GM10266 (cell line): ENCODE results near the gene C11orf68.

Source experiments
- DNase-seq: peaks from one replicate; pipeline ENCODE4 v3.0.0; 2012; ENCODE audit errors: extremely low spot score
- CTCF ChIP-seq: IDR thresholded peaks from 2 replicates; pipeline ENCODE4 v1.5.1; 2012; ENCODE audit warnings: mild to moderate bottlenecking, low read depth; ENCODE audit not compliant: control insufficient read depth, insufficient read depth; ENCODE audit errors: missing control alignments

The C11orf68 gene

GRCh38 chr11:65882120-65883057 lies 36.5 kb downstream of the C11orf68 start:
- DNase-seq, result no peak
- no peak for TF ChIP-seq CTCF

GRCh38 chr11:65880844-65881421 lies 37.9 kb downstream of the C11orf68 start:
- no peak for TF ChIP-seq CTCF

GRCh38 chr11:65880027-65880426 lies 38.8 kb downstream of the C11orf68 start:
- no peak for TF ChIP-seq CTCF
- no peak for DNase-seq

More at GRCh38 chr11:65880844-65881421, 37.9 kb downstream of the C11orf68 start:
- DNase-seq, result no peak

GRCh38 chr11:65879617-65880016 lies 39.2 kb downstream of the C11orf68 start, which contains the start of gene CTSW:
CTSW (plus strand) TSS chr11:65879837; CDS start chr11:65879855, 18 bp downstream.
- no peak for DNase-seq
- no peak for TF ChIP-seq CTCF

GRCh38 chr11:65873318-65874156 lies 45.3 kb downstream of the C11orf68 start:
- TF ChIP-seq CTCF, result no peak
- peak; percentile 97 for DNase-seq

GRCh38 chr11:65872586-65873317 lies 46.1 kb downstream of the C11orf68 start, which contains the start of gene EFEMP2:
EFEMP2 (minus strand) TSS chr11:65872800; CDS start chr11:65872354, 446 bp downstream.
- TF ChIP-seq CTCF, result no peak
- DNase-seq, result no peak
